Kidney (tissue), 14 donors: ENCODE data around the gene CHRNB2. TPM values are rescaled to one million over a fixed set of nuclear protein-coding genes. Genes with fewer than 3 reads are reported as not detected.

Source experiments
- DNase-seq, 5 donors: peaks; one replicate each; pipeline ENCODE4 v3.0.0-alpha.2; 2013 to 2020
- FAIRE-seq: peaks from 2 replicates; lab custom pipeline; 2012; peaks lifted over from hg19 to GRCh38; lab: Jason Lieb, UNC
- H3K27ac ChIP-seq, 2 donors: one replicate each; pipeline ENCODE4 v1.7.0; 2013; ENCODE audit warnings: low read depth in 2 of 2, low read length in 2 of 2, inconsistent platforms in 1 of 2
- H3K27me3 ChIP-seq: one replicate; pipeline ENCODE4 v1.7.1; 2013; ENCODE audit warnings: low read length, inconsistent platforms; ENCODE audit not compliant: control insufficient read depth, insufficient read depth
- H3K36me3 ChIP-seq, 3 donors: one replicate each; pipeline versions ENCODE4 v1.7.0 to v1.7.1; 2013; ENCODE audit warnings: low read length in 3 of 3, control low read depth in 1 of 3, inconsistent platforms in 1 of 3; ENCODE audit not compliant: insufficient read depth in 3 of 3, control insufficient read depth in 2 of 3
- H3K4me1 ChIP-seq, 3 donors: one replicate each; pipeline versions ENCODE4 v1.7.0 to v1.7.1; 2013; ENCODE audit warnings: low read length in 3 of 3, inconsistent platforms in 1 of 3, low read depth in 1 of 3; ENCODE audit not compliant: control insufficient read depth in 2 of 3, insufficient read depth in 2 of 3
- H3K4me3 ChIP-seq, 3 donors: one replicate each; pipeline versions ENCODE4 v1.7.0 to v1.8.1; 2013; ENCODE audit warnings: low read length in 3 of 3, control low read depth in 1 of 3, inconsistent platforms in 1 of 3
- H3K9ac ChIP-seq, 3 donors: one replicate each; pipeline versions ENCODE4 v1.7.0 to v1.7.1; 2013; ENCODE audit warnings: low read length in 3 of 3, control low read depth in 1 of 3, inconsistent platforms in 1 of 3
- H3K9me3 ChIP-seq, 3 donors: one replicate each; pipeline versions ENCODE4 v1.7.0 to v1.7.1; 2013; ENCODE audit warnings: low read length in 3 of 3, control low read depth in 1 of 3, inconsistent platforms in 1 of 3; ENCODE audit not compliant: control insufficient read depth in 2 of 3, insufficient read depth in 1 of 3
- intact Hi-C: fragments of 100-400 bp; cut with DNase I; formaldehyde crosslinking; loops from one replicate; pipeline ENCODE4 v1.11.1; 2022
- polyA plus RNA-seq: library from polyadenylated mRNA; stranded (reverse); fragments of 350-450 nt; fragmentation: Illumina TruSeq; extraction: RNeasy Lipid Tissue Mini Kit (QIAGEN cat#74804); gene quantifications from one replicate; pipeline ENCODE4 v1.2.3, GENCODE V29; 2014; ENCODE audit warnings: low read depth, low replicate concordance; ENCODE audit not compliant: insufficient read depth
- total RNA-seq: library from RNA; stranded (reverse); fragmentation: NEBNext Ultra II Directional; extraction: Animal tissue kit (Norgen Biotek cat#: 25700); gene quantifications from one replicate; pipeline ENCODE4 v1.2.1, GENCODE V29; 2021
- TF ChIP-seq, protein P1 (sequence below): IDR thresholded peaks from 3 replicates; pipeline ENCODE4 v1.5.1; 2012; ENCODE audit warnings: mild to moderate bottlenecking, moderate library complexity, borderline replicate concordance; ENCODE audit not compliant: insufficient read depth; ENCODE audit errors: extremely low read depth
- donor health status: control.
- donor health status: control.
- donor health status: control.
- donor health status: control.
- donor health status: control.
- donor health status: DM: yes; HTN: yes; CAD: no.
- donor health status: Normal renal cell carcinoma (clear cell type).

The CHRNB2 gene
- total and polyA plus RNA-seq, 2 donors from 2014 or later = 0.60 TPM; not detected in 1

GRCh38 chr1:154621875-154622274 lies 54.3 kb downstream of the CHRNB2 start:
- FAIRE-seq (no peak), DNase-seq (no peak)
- intact Hi-C loops = no loop called here
- no peak overlapping the region for H3K9ac ChIP-seq
- TF ChIP-seq, protein P1, sequence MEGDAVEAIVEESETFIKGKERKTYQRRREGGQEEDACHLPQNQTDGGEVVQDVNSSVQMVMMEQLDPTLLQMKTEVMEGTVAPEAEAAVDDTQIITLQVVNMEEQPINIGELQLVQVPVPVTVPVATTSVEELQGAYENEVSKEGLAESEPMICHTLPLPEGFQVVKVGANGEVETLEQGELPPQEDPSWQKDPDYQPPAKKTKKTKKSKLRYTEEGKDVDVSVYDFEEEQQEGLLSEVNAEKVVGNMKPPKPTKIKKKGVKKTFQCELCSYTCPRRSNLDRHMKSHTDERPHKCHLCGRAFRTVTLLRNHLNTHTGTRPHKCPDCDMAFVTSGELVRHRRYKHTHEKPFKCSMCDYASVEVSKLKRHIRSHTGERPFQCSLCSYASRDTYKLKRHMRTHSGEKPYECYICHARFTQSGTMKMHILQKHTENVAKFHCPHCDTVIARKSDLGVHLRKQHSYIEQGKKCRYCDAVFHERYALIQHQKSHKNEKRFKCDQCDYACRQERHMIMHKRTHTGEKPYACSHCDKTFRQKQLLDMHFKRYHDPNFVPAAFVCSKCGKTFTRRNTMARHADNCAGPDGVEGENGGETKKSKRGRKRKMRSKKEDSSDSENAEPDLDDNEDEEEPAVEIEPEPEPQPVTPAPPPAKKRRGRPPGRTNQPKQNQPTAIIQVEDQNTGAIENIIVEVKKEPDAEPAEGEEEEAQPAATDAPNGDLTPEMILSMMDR = no peak
- no peaks in the 10 kb centered on the region for H3K36me3 ChIP-seq
- no peak overlapping the region for H3K27ac ChIP-seq
- H3K4me3 ChIP-seq = no peak overlapping the region
- H3K27me3 ChIP-seq = no peaks in the 10 kb centered on the region
- peaks cover 0 to 6% (median 0%) of the 10 kb centered on the region in 3 donors for H3K4me1 ChIP-seq
- no peaks in the 10 kb centered on the region for H3K9me3 ChIP-seq

GRCh38 chr1:154622503-154623039 lies 55.0 kb downstream of the CHRNB2 start:
- H3K27ac ChIP-seq = no peak overlapping the region
- no peak for FAIRE-seq
- H3K9me3 ChIP-seq = no peaks in the 10 kb centered on the region
- H3K4me3 ChIP-seq = no peak overlapping the region
- no peaks in the 10 kb centered on the region for H3K27me3 ChIP-seq
- H3K9ac ChIP-seq = no peak overlapping the region
- no peaks in the 10 kb centered on the region for H3K36me3 ChIP-seq
- peaks cover 0 to 6% (median 0%) of the 10 kb centered on the region in 3 donors for H3K4me1 ChIP-seq
- DNase-seq = no peak
- intact Hi-C loops = no loop called here
- TF ChIP-seq, protein P1 = no peak

- Histone ChIP-seq H3K36me3 (no peaks in the 10 kb centered on the region), H3K4me1 (peaks cover 0 to 6% (median 0%) of the 10 kb centered on the region in 3 donors), H3K9ac (no peak overlapping the region), H3K9me3 (no peaks in the 10 kb centered on the region), H3K4me3 (no peak overlapping the region), H3K27ac (no peak overlapping the region), H3K27me3 (no peaks in the 10 kb centered on the region)
- TF ChIP-seq, protein P1 = no peak
- FAIRE-seq (no peak), DNase-seq (no peak)
- intact Hi-C loops = no loop called here
These were observed 55.8 kb downstream of the CHRNB2 start for GRCh38 chr1:154623358-154623757.
